Loucy (cell line): Measurements from ENCODE around the gene CCDC126.

Source experiments
- H2AFZ ChIP-seq: fragments of 200-600 bp; sonication (generic); 2 replicates; pipeline ENCODE4 v1.6.0; 2016; ENCODE audit warnings: antibody characterized with exemption, mild to moderate bottlenecking, low read length, moderate library complexity
- H3F3A ChIP-seq: fragments of 200-600 bp; 2 replicates; pipeline ENCODE4 v1.6.0; 2016; ENCODE audit warnings: antibody characterized with exemption, low read depth, mild to moderate bottlenecking
- H3K27me3 ChIP-seq: fragments of 200-600 bp; sonication (generic); 2 replicates; pipeline ENCODE4 v1.6.1; 2014; ENCODE audit warnings: low read length, mild to moderate bottlenecking; ENCODE audit not compliant: insufficient read depth, poor library complexity, severe bottlenecking
- H3K36me3 ChIP-seq: fragments of 200-600 bp; sonication (generic); 2 replicates; pipeline ENCODE4 v1.6.1; 2016; ENCODE audit warnings: low read length; ENCODE audit not compliant: insufficient read depth
- H3K4me1 ChIP-seq: fragments of 200-600 bp; sonication (generic); 2 replicates; pipeline ENCODE4 v1.5.1; 2014; ENCODE audit warnings: low read length, mild to moderate bottlenecking; ENCODE audit not compliant: insufficient read depth, poor library complexity, severe bottlenecking
- H3K4me2 ChIP-seq: fragments of 200-600 bp; sonication (generic); 2 replicates; pipeline ENCODE4 v1.6.0; 2014; ENCODE audit warnings: antibody characterized with exemption, low read length, low read depth, mild to moderate bottlenecking; ENCODE audit not compliant: poor library complexity, severe bottlenecking
- H3K4me3 ChIP-seq: fragments of 200-600 bp; sonication (generic); 2 replicates; pipeline ENCODE4 v1.5.1; 2014; ENCODE audit warnings: low read length, mild to moderate bottlenecking, mixed read lengths; ENCODE audit not compliant: poor library complexity, severe bottlenecking
- H3K79me2 ChIP-seq: fragments of 200-600 bp; sonication (generic); 2 replicates; pipeline ENCODE4 v1.6.1; 2014; ENCODE audit warnings: low read length; ENCODE audit not compliant: insufficient read depth
- H3K9ac ChIP-seq: fragments of 200-600 bp; sonication (generic); 2 replicates; pipeline ENCODE4 v1.6.0; 2014; ENCODE audit warnings: mild to moderate bottlenecking, low read depth, low read length, moderate library complexity; ENCODE audit not compliant: poor library complexity, severe bottlenecking
- H3K9me2 ChIP-seq: fragments of 200-600 bp; sonication (generic); replicated peaks from 2 replicates; pipeline ENCODE4 v1.6.1; 2016; ENCODE audit warnings: low read depth, low read length, mixed read lengths
- H3K9me3 ChIP-seq: fragments of 200-600 bp; sonication (generic); 2 replicates; pipeline ENCODE4 v1.6.1; 2014; ENCODE audit warnings: mild to moderate bottlenecking, antibody characterized with exemption, low read length, low read depth; ENCODE audit not compliant: insufficient read depth
- H4K20me1 ChIP-seq: fragments of 200-600 bp; sonication (generic); 2 replicates; pipeline ENCODE4 v1.6.0; 2014; ENCODE audit warnings: antibody characterized with exemption, low read length, mild to moderate bottlenecking; ENCODE audit not compliant: insufficient read depth, poor library complexity, severe bottlenecking
- CTCF ChIP-seq: fragments of 200-600 bp; sonication (generic); conservative IDR thresholded peaks from 2 replicates; pipeline ENCODE4 v1.5.1; 2014; ENCODE audit warnings: mild to moderate bottlenecking, antibody characterized with exemption, low read length
- EZH2phosphoT487 ChIP-seq: fragments of 200-600 bp; IDR thresholded peaks from 2 replicates; pipeline ENCODE4 v1.6.1; 2018; ENCODE audit warnings: antibody characterized with exemption, mild to moderate bottlenecking, moderate library complexity, borderline replicate concordance

The CCDC126 gene

DNA sequence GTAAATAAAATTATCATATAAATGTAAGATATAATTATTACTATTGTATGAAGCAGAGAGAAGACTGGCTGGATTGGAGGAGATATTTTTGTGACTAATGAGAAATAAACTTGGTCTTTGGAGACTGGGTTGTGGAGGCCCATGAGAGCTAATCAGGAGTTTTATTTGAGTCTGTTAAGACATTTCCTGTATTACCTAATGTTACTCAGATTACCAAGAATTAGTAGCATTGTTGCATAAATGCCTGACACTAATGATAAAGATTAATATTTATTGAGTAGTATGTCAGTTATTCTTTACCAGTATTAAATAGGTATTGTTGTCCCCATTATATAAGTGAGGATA lies 7.1 kb downstream of the CCDC126 start:
- H3K27me3 ChIP-seq = no peaks in the 10 kb centered on the region
- peaks cover 37% of the 10 kb centered on the region for H3K4me1 ChIP-seq
- H3F3A ChIP-seq = no peaks in the 10 kb centered on the region
- no peak overlapping the region for H3K9ac ChIP-seq
- H2AFZ ChIP-seq = no peak overlapping the region
- no peaks in the 10 kb centered on the region for H3K36me3 ChIP-seq
- TF ChIP-seq EZH2phosphoT487 = no peak
- no peak for TF ChIP-seq CTCF
- H3K4me3 ChIP-seq = no peak overlapping the region
- peaks cover 25% of the 10 kb centered on the region; the same call in 1 of the 2 replicates for H3K79me2 ChIP-seq
- H3K4me2 ChIP-seq = peak overlapping the region; percentile 86
- no peaks in the 10 kb centered on the region for H4K20me1 ChIP-seq
- H3K9me3 ChIP-seq = no peaks in the 10 kb centered on the region
- no peaks in the 10 kb centered on the region for H3K9me2 ChIP-seq

DNA sequence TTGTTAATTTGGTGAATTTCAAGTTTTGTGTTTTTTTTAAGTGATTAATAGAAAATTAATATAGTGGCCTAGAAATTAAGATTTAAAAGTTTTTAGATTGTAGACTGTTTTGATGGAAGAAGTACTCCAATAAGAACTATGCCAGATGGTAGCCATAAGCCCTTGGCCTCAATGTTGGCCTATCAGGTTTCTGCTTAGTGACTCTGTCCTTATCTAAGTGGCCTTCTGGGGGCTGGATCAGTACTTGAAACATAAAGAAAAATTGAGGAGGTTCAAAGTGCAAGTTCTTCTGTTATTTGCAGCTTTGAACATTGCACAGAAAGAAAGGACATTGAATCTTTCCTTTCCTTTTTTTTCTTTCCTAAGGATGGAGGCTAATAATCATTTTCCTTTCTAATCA lies 9.9 kb downstream of the CCDC126 start:
- Histone ChIP-seq H3K9me2 (no peaks in the 10 kb centered on the region), H3K4me2 (no peak overlapping the region), H3K9me3 (no peaks in the 10 kb centered on the region), H3K27me3 (no peaks in the 10 kb centered on the region), H3K36me3 (0 out of 2 replicates have a peak, but pooled peaks cover 7% of the 10 kb centered on the region), H3K79me2 (peaks cover 16% of the 10 kb centered on the region; the same call in 1 of the 2 replicates), H3K9ac (no peak overlapping the region), H3K4me1 (peaks cover 21% of the 10 kb centered on the region), H2AFZ (no peak overlapping the region), H3K4me3 (no peak overlapping the region), H3F3A (no peaks in the 10 kb centered on the region), H4K20me1 (no peaks in the 10 kb centered on the region)
- no peak for TF ChIP-seq EZH2phosphoT487
- TF ChIP-seq CTCF = no peak

- Histone ChIP-seq H3K79me2 (peaks cover 13% of the 10 kb centered on the region; the same call in 1 of the 2 replicates), H3K9me2 (no peaks in the 10 kb centered on the region), H3F3A (no peaks in the 10 kb centered on the region), H3K36me3 (peaks cover 10% of the 10 kb centered on the region; the same call in 1 of the 2 replicates), H3K4me2 (no peak overlapping the region), H3K4me1 (peaks cover 14% of the 10 kb centered on the region), H3K9ac (no peak overlapping the region), H3K27me3 (no peaks in the 10 kb centered on the region), H3K4me3 (no peak overlapping the region), H2AFZ (no peak overlapping the region), H3K9me3 (no peaks in the 10 kb centered on the region), H4K20me1 (no peaks in the 10 kb centered on the region)
- TF ChIP-seq CTCF (no peak), EZH2phosphoT487 (no peak)
Observed at GRCh38 chr7:23607866-23608265, 10.7 kb downstream of the CCDC126 start.
